Loucy (cell line): ENCODE measurements around the gene DLL3.

Source experiments
- H2AFZ ChIP-seq: fragments of 200-600 bp; sonication (generic); 2 replicates; pipeline ENCODE4 v1.6.0; 2016; ENCODE audit warnings: antibody characterized with exemption, mild to moderate bottlenecking, low read length, moderate library complexity
- H3F3A ChIP-seq: fragments of 200-600 bp; 2 replicates; pipeline ENCODE4 v1.6.0; 2016; ENCODE audit warnings: antibody characterized with exemption, low read depth, mild to moderate bottlenecking
- H3K27me3 ChIP-seq: fragments of 200-600 bp; sonication (generic); 2 replicates; pipeline ENCODE4 v1.6.1; 2014; ENCODE audit warnings: low read length, mild to moderate bottlenecking; ENCODE audit not compliant: insufficient read depth, poor library complexity, severe bottlenecking
- H3K36me3 ChIP-seq: fragments of 200-600 bp; sonication (generic); 2 replicates; pipeline ENCODE4 v1.6.1; 2016; ENCODE audit warnings: low read length; ENCODE audit not compliant: insufficient read depth
- H3K4me1 ChIP-seq: fragments of 200-600 bp; sonication (generic); 2 replicates; pipeline ENCODE4 v1.5.1; 2014; ENCODE audit warnings: low read length, mild to moderate bottlenecking; ENCODE audit not compliant: insufficient read depth, poor library complexity, severe bottlenecking
- H3K4me2 ChIP-seq: fragments of 200-600 bp; sonication (generic); 2 replicates; pipeline ENCODE4 v1.6.0; 2014; ENCODE audit warnings: antibody characterized with exemption, low read length, low read depth, mild to moderate bottlenecking; ENCODE audit not compliant: poor library complexity, severe bottlenecking
- H3K4me3 ChIP-seq: fragments of 200-600 bp; sonication (generic); 2 replicates; pipeline ENCODE4 v1.5.1; 2014; ENCODE audit warnings: low read length, mild to moderate bottlenecking, mixed read lengths; ENCODE audit not compliant: poor library complexity, severe bottlenecking
- H3K79me2 ChIP-seq: fragments of 200-600 bp; sonication (generic); 2 replicates; pipeline ENCODE4 v1.6.1; 2014; ENCODE audit warnings: low read length; ENCODE audit not compliant: insufficient read depth
- H3K9ac ChIP-seq: fragments of 200-600 bp; sonication (generic); 2 replicates; pipeline ENCODE4 v1.6.0; 2014; ENCODE audit warnings: mild to moderate bottlenecking, low read depth, low read length, moderate library complexity; ENCODE audit not compliant: poor library complexity, severe bottlenecking
- H3K9me2 ChIP-seq: fragments of 200-600 bp; sonication (generic); replicated peaks from 2 replicates; pipeline ENCODE4 v1.6.1; 2016; ENCODE audit warnings: low read depth, low read length, mixed read lengths
- H3K9me3 ChIP-seq: fragments of 200-600 bp; sonication (generic); 2 replicates; pipeline ENCODE4 v1.6.1; 2014; ENCODE audit warnings: mild to moderate bottlenecking, antibody characterized with exemption, low read length, low read depth; ENCODE audit not compliant: insufficient read depth
- H4K20me1 ChIP-seq: fragments of 200-600 bp; sonication (generic); 2 replicates; pipeline ENCODE4 v1.6.0; 2014; ENCODE audit warnings: antibody characterized with exemption, low read length, mild to moderate bottlenecking; ENCODE audit not compliant: insufficient read depth, poor library complexity, severe bottlenecking
- EZH2phosphoT487 ChIP-seq: fragments of 200-600 bp; IDR thresholded peaks from 2 replicates; pipeline ENCODE4 v1.6.1; 2018; ENCODE audit warnings: antibody characterized with exemption, mild to moderate bottlenecking, moderate library complexity, borderline replicate concordance
- TF ChIP-seq, protein P1 (sequence below): fragments of 200-600 bp; sonication (generic); conservative IDR thresholded peaks from 2 replicates; pipeline ENCODE4 v1.5.1; 2014; ENCODE audit warnings: mild to moderate bottlenecking, antibody characterized with exemption, low read length

Gene DLL3

DNA sequence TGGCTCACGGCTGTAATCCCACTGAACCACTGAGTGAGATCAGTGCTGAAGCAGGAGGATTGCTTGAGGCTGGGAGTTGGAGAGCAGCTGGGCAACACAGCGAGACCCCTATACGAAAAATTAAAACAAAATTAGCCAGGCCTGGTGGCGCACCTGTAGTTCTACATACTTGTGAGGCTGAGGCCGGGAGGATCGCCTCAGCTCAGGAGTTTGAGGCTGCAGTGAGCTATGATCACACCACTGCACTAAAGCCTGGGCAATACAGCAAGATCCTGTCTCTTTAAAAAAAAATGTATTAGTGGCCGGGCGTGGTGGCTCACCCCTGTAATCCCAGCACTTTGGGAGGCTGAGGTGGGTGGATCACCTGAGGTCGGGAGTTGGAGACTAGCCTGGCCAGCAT, 9.9 kb downstream of the DLL3 start:
- H3K27me3 ChIP-seq: no peaks in the 10 kb centered on the region
- H3K4me2 ChIP-seq: no peak overlapping the region

DNA sequence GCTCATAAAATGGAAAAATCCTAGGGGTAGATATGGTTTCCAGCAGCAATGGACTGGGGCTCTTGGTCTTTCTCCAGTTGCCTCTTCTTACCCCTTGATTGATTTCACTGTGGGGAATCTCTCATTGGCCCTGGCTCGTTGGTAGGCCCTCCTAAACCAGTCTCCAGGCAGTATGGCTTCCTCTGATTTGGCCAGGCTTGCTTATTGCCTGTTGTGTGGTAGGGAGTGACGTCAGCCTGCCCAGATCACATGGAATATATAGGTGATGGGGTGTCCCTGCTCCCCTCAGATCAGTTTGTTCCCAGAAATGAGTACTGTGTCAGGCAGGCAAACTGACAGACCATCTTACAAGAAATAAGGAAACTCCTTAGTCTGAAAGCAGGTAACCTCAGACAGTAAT, 10.5 kb downstream of the DLL3 start:
- no peaks in the 10 kb centered on the region for H3K9me3 ChIP-seq
- no peaks in the 10 kb centered on the region for H3K4me1 ChIP-seq
- H3K9me2 ChIP-seq: no peaks in the 10 kb centered on the region
- H2AFZ ChIP-seq: no peak overlapping the region
- no peaks in the 10 kb centered on the region for H3K27me3 ChIP-seq
- TF ChIP-seq, protein P1, sequence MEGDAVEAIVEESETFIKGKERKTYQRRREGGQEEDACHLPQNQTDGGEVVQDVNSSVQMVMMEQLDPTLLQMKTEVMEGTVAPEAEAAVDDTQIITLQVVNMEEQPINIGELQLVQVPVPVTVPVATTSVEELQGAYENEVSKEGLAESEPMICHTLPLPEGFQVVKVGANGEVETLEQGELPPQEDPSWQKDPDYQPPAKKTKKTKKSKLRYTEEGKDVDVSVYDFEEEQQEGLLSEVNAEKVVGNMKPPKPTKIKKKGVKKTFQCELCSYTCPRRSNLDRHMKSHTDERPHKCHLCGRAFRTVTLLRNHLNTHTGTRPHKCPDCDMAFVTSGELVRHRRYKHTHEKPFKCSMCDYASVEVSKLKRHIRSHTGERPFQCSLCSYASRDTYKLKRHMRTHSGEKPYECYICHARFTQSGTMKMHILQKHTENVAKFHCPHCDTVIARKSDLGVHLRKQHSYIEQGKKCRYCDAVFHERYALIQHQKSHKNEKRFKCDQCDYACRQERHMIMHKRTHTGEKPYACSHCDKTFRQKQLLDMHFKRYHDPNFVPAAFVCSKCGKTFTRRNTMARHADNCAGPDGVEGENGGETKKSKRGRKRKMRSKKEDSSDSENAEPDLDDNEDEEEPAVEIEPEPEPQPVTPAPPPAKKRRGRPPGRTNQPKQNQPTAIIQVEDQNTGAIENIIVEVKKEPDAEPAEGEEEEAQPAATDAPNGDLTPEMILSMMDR: no peak
- no peak for TF ChIP-seq EZH2phosphoT487
- H3K4me2 ChIP-seq: no peak overlapping the region
- no peaks in the 10 kb centered on the region for H3F3A ChIP-seq
- no peaks in the 10 kb centered on the region for H4K20me1 ChIP-seq
- H3K79me2 ChIP-seq: no peaks in the 10 kb centered on the region
- no peak overlapping the region for H3K4me3 ChIP-seq
- H3K36me3 ChIP-seq: no peaks in the 10 kb centered on the region
- H3K9ac ChIP-seq: no peak overlapping the region

More for the DNA sequence above, 9.9 kb downstream of the DLL3 start:
- H3F3A ChIP-seq: no peaks in the 10 kb centered on the region
- no peaks in the 10 kb centered on the region for H3K79me2 ChIP-seq
- H4K20me1 ChIP-seq: no peaks in the 10 kb centered on the region
- H3K9me3 ChIP-seq: no peaks in the 10 kb centered on the region
- no peaks in the 10 kb centered on the region for H3K36me3 ChIP-seq
- H2AFZ ChIP-seq: no peak overlapping the region
- no peak overlapping the region for H3K9ac ChIP-seq
- H3K4me1 ChIP-seq: no peaks in the 10 kb centered on the region
- H3K9me2 ChIP-seq: no peaks in the 10 kb centered on the region
- TF ChIP-seq, protein P1: no peak
- no peak for TF ChIP-seq EZH2phosphoT487
- no peak overlapping the region for H3K4me3 ChIP-seq

DNA sequence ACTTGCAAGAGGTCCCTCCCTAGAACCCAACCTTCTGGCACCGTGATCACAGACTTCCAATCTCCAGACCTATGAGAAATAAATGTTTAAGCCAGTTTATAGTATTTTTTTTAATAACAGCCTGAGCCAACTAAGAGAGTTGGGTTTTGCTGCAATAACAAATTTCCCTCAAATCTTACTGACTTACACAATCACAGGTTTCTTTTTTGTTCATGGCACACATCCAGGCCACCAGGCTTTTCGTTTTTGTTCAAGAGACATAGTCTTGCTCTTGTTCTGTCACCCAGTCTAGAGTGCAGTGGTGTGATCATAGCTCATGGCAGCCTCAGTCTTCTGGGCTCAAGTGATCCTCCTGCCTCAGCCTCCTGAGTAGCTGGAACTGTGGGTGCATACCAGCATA, 14.2 kb downstream of the DLL3 start:
- Histone ChIP-seq H2AFZ (no peak overlapping the region), H3K36me3 (no peaks in the 10 kb centered on the region), H3F3A (no peaks in the 10 kb centered on the region), H3K4me2 (no peak overlapping the region), H3K9me3 (no peaks in the 10 kb centered on the region), H3K9me2 (no peaks in the 10 kb centered on the region), H3K4me1 (no peaks in the 10 kb centered on the region), H3K27me3 (no peaks in the 10 kb centered on the region), H3K9ac (no peak overlapping the region), H3K79me2 (no peaks in the 10 kb centered on the region), H3K4me3 (no peak overlapping the region), H4K20me1 (no peaks in the 10 kb centered on the region)
- TF ChIP-seq, protein P1: no peak
